PFSK-1 (cell line): Measurements from ENCODE around the gene C1RL.

Experiments used
- FOXP2 ChIP-seq: optimal IDR thresholded peaks from 2 replicates; pipeline ENCODE3; 2011; ENCODE audit warnings: borderline replicate concordance, control low read depth, inconsistent platforms; ENCODE audit not compliant: insufficient read depth; ENCODE audit errors: extremely low read length, extremely low read depth
- POLR2AphosphoS5 ChIP-seq: IDR thresholded peaks from 2 replicates; pipeline ENCODE4 v1.6.1; 2012; ENCODE audit warnings: low read depth, mild to moderate bottlenecking, control low read depth, low read length, moderate library complexity
- REST ChIP-seq, 2 experiments: IDR thresholded peaks; 2 replicates each; pipeline versions ENCODE4 v1.6.1 to v1.8.0; 2011 to 2012; ENCODE audit warnings: low read depth in 2 of 2, low read length in 2 of 2, control low read depth in 1 of 2, inconsistent platforms in 1 of 2, mild to moderate bottlenecking in 1 of 2, moderate library complexity in 1 of 2; ENCODE audit not compliant: insufficient read depth in 1 of 2
- SIN3A ChIP-seq: IDR thresholded peaks from 2 replicates; pipeline ENCODE4 v1.6.1; 2012; ENCODE audit warnings: mild to moderate bottlenecking, low read length, moderate library complexity, borderline replicate concordance; ENCODE audit not compliant: insufficient read depth
- TAF1 ChIP-seq: IDR thresholded peaks from 2 replicates; pipeline ENCODE4 v1.6.1; 2012; ENCODE audit warnings: low read length, control low read depth, borderline replicate concordance; ENCODE audit not compliant: insufficient read depth

The C1RL gene

DNA sequence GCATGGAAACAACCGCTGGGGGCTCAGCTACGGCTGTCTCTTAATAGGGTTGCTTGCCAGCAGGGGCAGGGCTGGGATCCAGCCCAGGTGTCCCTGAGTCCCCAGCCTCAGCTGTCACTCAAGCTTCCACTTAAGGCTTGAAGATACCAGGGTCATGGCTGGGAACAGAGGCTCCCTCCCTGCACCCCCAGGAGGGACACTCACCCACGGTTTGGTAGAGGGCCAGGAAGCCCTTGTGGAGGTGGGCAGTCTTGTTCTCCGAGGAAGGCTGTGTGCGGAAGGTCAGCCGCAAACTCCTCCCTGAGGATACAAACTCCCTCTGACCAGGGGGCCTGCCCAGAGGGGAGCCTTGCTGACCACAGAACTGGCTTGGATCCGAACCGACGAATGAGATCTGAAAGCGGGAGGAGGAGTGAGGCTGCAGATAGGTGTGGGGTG, 7.3 kb downstream of the C1RL start:
- no peak for TF ChIP-seq REST (IDR thresholded peaks at IDR 0.05; ENCODE audit: insufficient read depth in 1 of 2, low read depth in 2 of 2, low read length in 2 of 2)
- no peak for TF ChIP-seq TAF1
- no peak for TF ChIP-seq POLR2AphosphoS5
- no peak for TF ChIP-seq SIN3A
- TF ChIP-seq FOXP2, result no peak

GRCh38 chr12:7101047-7101693, 7.8 kb downstream of the C1RL start:
- no peak for TF ChIP-seq TAF1
- TF ChIP-seq FOXP2, result no peak

DNA sequence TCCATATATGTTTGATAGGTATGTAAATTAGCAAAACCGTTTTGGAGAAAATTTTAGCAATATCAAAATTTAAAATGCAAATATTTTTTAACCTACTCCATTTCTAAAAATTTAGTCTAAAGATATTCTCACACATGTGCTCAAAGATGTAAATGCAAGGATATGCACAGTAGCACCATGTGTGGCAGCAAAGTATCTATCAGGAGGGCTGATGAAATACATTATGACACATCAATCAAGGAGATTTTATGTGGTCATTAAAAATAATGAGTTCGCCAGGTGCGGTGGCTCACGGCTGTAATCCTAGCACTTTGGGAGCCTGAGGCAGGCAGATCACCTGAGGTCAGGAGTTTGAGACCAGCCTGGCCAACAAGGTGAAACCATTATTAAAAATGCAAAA, 8.8 kb downstream of the C1RL start:
- TF ChIP-seq SIN3A (no peak), POLR2AphosphoS5 (no peak), TAF1 (no peak), FOXP2 (no peak), REST (IDR thresholded peaks at IDR 0.05; ENCODE audit: insufficient read depth in 1 of 2, low read depth in 2 of 2, low read length in 2 of 2) (no peak)

GRCh38 chr12:7099290-7099996, 9.6 kb downstream of the C1RL start:
- TF ChIP-seq TAF1 (no peak), FOXP2 (no peak), REST (IDR thresholded peaks at IDR 0.05; ENCODE audit: insufficient read depth in 1 of 2, low read depth in 2 of 2, low read length in 2 of 2) (no peak), SIN3A (no peak), POLR2AphosphoS5 (no peak)

- TF ChIP-seq REST (IDR thresholded peaks at IDR 0.05; ENCODE audit: insufficient read depth in 1 of 2, low read depth in 2 of 2, low read length in 2 of 2) (no peak), POLR2AphosphoS5 (no peak), FOXP2 (no peak), SIN3A (no peak)
These were observed 12.0 kb downstream of the C1RL start for GRCh38 chr12:7096979-7097378.
